ENCODE results near the gene CLCNKB. TPM values are rescaled to one million over a fixed set of nuclear protein-coding genes. Genes with fewer than 3 reads are reported as not detected.

The CLCNKB gene
- polyA plus RNA-seq, 4 donors = 41.6 to 77.0 (median 57.5) TPM

- DNase-seq (ENCODE audit: low read depth in 4 of 4, low spot score in 3 of 4) = no peak
Measured at GRCh38 chr1:16091296-16091695, 47.7 kb downstream of the CLCNKB start.

GRCh38 chr1:16092097-16092922, 48.7 kb downstream of the CLCNKB start:
- DNase-seq (ENCODE audit: low read depth in 4 of 4, low spot score in 3 of 4) = no peak

- DNase-seq (ENCODE audit: low read depth in 4 of 4, low spot score in 3 of 4) = no peak
Measured at GRCh38 chr1:16092923-16093511, 49.4 kb downstream of the CLCNKB start.

- DNase-seq (ENCODE audit: low read depth in 4 of 4, low spot score in 3 of 4) = no peak
Measured at GRCh38 chr1:16093611-16094010, 50.0 kb downstream of the CLCNKB start.

GRCh38 chr1:16094453-16095158, 51.0 kb downstream of the CLCNKB start:
- DNase-seq (ENCODE audit: low read depth in 4 of 4, low spot score in 3 of 4) = no peak

GRCh38 chr1:16095447-16095846, 51.9 kb downstream of the CLCNKB start:
- DNase-seq (ENCODE audit: low read depth in 4 of 4, low spot score in 3 of 4) = no peak

- no peak for DNase-seq (ENCODE audit: low read depth in 4 of 4, low spot score in 3 of 4)
Measured at GRCh38 chr1:16099412-16099811, 55.8 kb downstream of the CLCNKB start.

GRCh38 chr1:16101623-16102022, 58.0 kb downstream of the CLCNKB start:
- DNase-seq (ENCODE audit: low read depth in 4 of 4, low spot score in 3 of 4) = no peak

Other genes starting within 250 kb of the CLCNKB start
- 1 to 10 TPM in 3 of 4 donors, under 1 TPM in 1; 0.90 to 1.9 (median 1.5) TPM for gene UQCRHL, start 236.1 kb upstream of the CLCNKB start, polyA plus RNA-seq (ENCODE audit: insufficient read length in 4 of 4)
- 10 to 100 TPM; 50.0 to 60.6 (median 57.7) TPM for gene SPEN, start 196.1 kb upstream of the CLCNKB start, polyA plus RNA-seq (ENCODE audit: insufficient read length in 4 of 4)
- gene ZBTB17, start 67.7 kb upstream of the CLCNKB start, polyA plus RNA-seq (ENCODE audit: insufficient read length in 4 of 4) = 10 to 100 TPM; 27.7 to 32.2 (median 28.7) TPM
- gene SRARP, start 39.5 kb upstream of the CLCNKB start, polyA plus RNA-seq (ENCODE audit: insufficient read length in 4 of 4) = under 1 TPM in 3 of 4 donors, not detected in 1; 0.07 to 0.12 (median 0.10) TPM
- gene HSPB7, start 25.7 kb upstream of the CLCNKB start, polyA plus RNA-seq (ENCODE audit: insufficient read length in 4 of 4) = 1 to 10 TPM; 4.0 to 5.8 (median 4.4) TPM
- 10 to 100 TPM; 15.6 to 26.9 (median 18.3) TPM for gene CLCNKA, start 21.7 kb upstream of the CLCNKB start, polyA plus RNA-seq (ENCODE audit: insufficient read length in 4 of 4)
- gene FAM131C, start 29.9 kb downstream of the CLCNKB start, polyA plus RNA-seq (ENCODE audit: insufficient read length in 4 of 4) = 1 to 10 TPM; 1.4 to 2.3 (median 2.0) TPM
- gene EPHA2, start 112.3 kb downstream of the CLCNKB start, polyA plus RNA-seq (ENCODE audit: insufficient read length in 4 of 4) = 10 to 100 TPM; 14.7 to 19.7 (median 17.7) TPM
- gene ARHGEF19, start 168.9 kb downstream of the CLCNKB start, polyA plus RNA-seq (ENCODE audit: insufficient read length in 4 of 4) = 10 to 100 TPM; 17.1 to 22.0 (median 20.8) TPM
- gene CPLANE2, start 193.4 kb downstream of the CLCNKB start, polyA plus RNA-seq (ENCODE audit: insufficient read length in 4 of 4) = 1 to 10 TPM; 4.0 to 7.6 (median 5.7) TPM

All from right renal pelvis (tissue), 4 donors.